ENCODE measurements around the gene KANSL1. TPM values are rescaled to one million over a fixed set of nuclear protein-coding genes. Genes with fewer than 3 reads are reported as not detected.

The KANSL1 gene
- total RNA-seq, 1 experiment from 2014 or later: 52.5 TPM

- Histone ChIP-seq H3K27me3 (ENCODE audit: insufficient read depth, low read depth) (no peaks in the 10 kb centered on the region), H3K4me3 (no peak overlapping the region), H3K79me2 (ENCODE audit: low read depth) (peaks cover 100% of the 10 kb centered on the region), H3F3A (ENCODE audit: insufficient read depth, low read depth) (peaks cover 20% of the 10 kb centered on the region; the same call in 1 of the 2 replicates), H3K9me2 (ENCODE audit: insufficient read depth) (no peaks in the 10 kb centered on the region), H2AFZ (no peak overlapping the region), H3K4me2 (no peak overlapping the region), H3K27ac (no peak overlapping the region), H3K36me3 (ENCODE audit: low read depth) (no peaks in the 10 kb centered on the region), H3K9me3 (ENCODE audit: insufficient read depth, low read depth) (no peaks in the 10 kb centered on the region), H3K4me1 (replicated peaks; ENCODE audit: insufficient read depth) (no peaks in the 10 kb centered on the region), H4K20me1 (ENCODE audit: insufficient read depth) (peaks cover 100% of the 10 kb centered on the region)
- intact Hi-C loops (cut with micrococcal nuclease; ENCODE audit: unreplicated experiment): no loop called here
- POLR2A ChIA-PET (ENCODE audit: unreplicated experiment): interaction anchor here (0.6 kb wide), 1 partner anchor 10 kb away, joined by 4 read pairs; no protein-coding TSS in a partner anchor
- CTCF ChIA-PET: no interaction called here
- TF ChIP-seq EZH2 (IDR thresholded peaks at IDR 0.05; ENCODE audit: low read depth) (no peak), CTCF (conservative IDR thresholded peaks at IDR 0.05) (no peak)
- no TSS peak for BruUV-seq (replicated peaks)
- no peak for DNase-seq
These were observed 74.3 kb downstream of the KANSL1 start for GRCh38 chr17:46118964-46119363.

- BruUV-seq (replicated peaks): no TSS peak
- Histone ChIP-seq H3K4me1 (replicated peaks; ENCODE audit: insufficient read depth) (no peaks in the 10 kb centered on the region), H2AFZ (no peak overlapping the region), H3F3A (ENCODE audit: insufficient read depth, low read depth) (peaks cover 28% of the 10 kb centered on the region; the same call in 1 of the 2 replicates), H3K27me3 (ENCODE audit: insufficient read depth, low read depth) (no peaks in the 10 kb centered on the region), H3K9me2 (ENCODE audit: insufficient read depth) (no peaks in the 10 kb centered on the region), H4K20me1 (ENCODE audit: insufficient read depth) (peaks cover 96% of the 10 kb centered on the region), H3K4me3 (no peak overlapping the region), H3K9me3 (ENCODE audit: insufficient read depth, low read depth) (no peaks in the 10 kb centered on the region), H3K36me3 (ENCODE audit: low read depth) (no peaks in the 10 kb centered on the region), H3K79me2 (ENCODE audit: low read depth) (peaks cover 100% of the 10 kb centered on the region), H3K27ac (no peak overlapping the region), H3K4me2 (no peak overlapping the region)
- no peak for TF ChIP-seq EZH2 (IDR thresholded peaks at IDR 0.05; ENCODE audit: low read depth)
- no peak for DNase-seq
- ChIA-PET POLR2A (ENCODE audit: unreplicated experiment) (no interaction called here), CTCF (no interaction called here)
- intact Hi-C loops (cut with micrococcal nuclease; ENCODE audit: unreplicated experiment): no loop called here
These were observed 75.2 kb downstream of the KANSL1 start for GRCh38 chr17:46117850-46118696.

GRCh38 chr17:46117117-46117516 is 76.1 kb downstream of the KANSL1 start:
- Histone ChIP-seq H3K4me1 (replicated peaks; ENCODE audit: insufficient read depth) (no peaks in the 10 kb centered on the region), H3K79me2 (ENCODE audit: low read depth) (peaks cover 100% of the 10 kb centered on the region), H3K9me2 (ENCODE audit: insufficient read depth) (no peaks in the 10 kb centered on the region), H3F3A (ENCODE audit: insufficient read depth, low read depth) (peaks cover 28% of the 10 kb centered on the region; the same call in 1 of the 2 replicates), H3K36me3 (ENCODE audit: low read depth) (no peaks in the 10 kb centered on the region), H2AFZ (no peak overlapping the region), H4K20me1 (ENCODE audit: insufficient read depth) (peaks cover 86% of the 10 kb centered on the region), H3K4me2 (no peak overlapping the region), H3K27ac (0 out of 2 replicates have a peak overlapping the region, but pooled peaks have one; percentile 19), H3K9me3 (ENCODE audit: insufficient read depth, low read depth) (no peaks in the 10 kb centered on the region), H3K27me3 (ENCODE audit: insufficient read depth, low read depth) (no peaks in the 10 kb centered on the region), H3K4me3 (no peak overlapping the region)
- ChIA-PET CTCF (no interaction called here), POLR2A (ENCODE audit: unreplicated experiment) (no interaction called here)
- BruUV-seq (replicated peaks): no TSS peak
- no peak for DNase-seq
- no peak for TF ChIP-seq EZH2 (IDR thresholded peaks at IDR 0.05; ENCODE audit: low read depth)
- TF ChIP-seq CTCF (conservative IDR thresholded peaks at IDR 0.05): no peak
- intact Hi-C loops (cut with micrococcal nuclease; ENCODE audit: unreplicated experiment): no loop called here

Data from PC-9 (cell line).